Stimulated activated CD4-positive, alpha-beta T cell treated with anti-CD3 and anti-CD28 coated beads, Interleukin-15, amount 100 ng/mL, for 1 hour (primary cell): ENCODE measurements around the gene CYTIP.
"Not testable (repeated sequence)": the region's sequence is repeated elsewhere in the genome, so short reads cannot be mapped to it uniquely, and the experiment has no call there.

Experiments
- DNase-seq, 2 donors: peaks; one replicate each; pipeline ENCODE4 v3.0.0-alpha.2; 2020; ENCODE audit warnings: low read depth in 1 of 2, low spot score in 1 of 2

CYTIP gene

GRCh38 chr2:157426477-157426994 is 17.4 kb downstream of the CYTIP start:
- DNase-seq, result no peak

- no peak for DNase-seq
These were observed 19.5 kb downstream of the CYTIP start for GRCh38 chr2:157424374-157424773.

GRCh38 chr2:157421964-157422363 is 21.9 kb downstream of the CYTIP start:
- DNase-seq, result no peak

GRCh38 chr2:157421331-157421944 is 22.5 kb downstream of the CYTIP start:
- DNase-seq, result no peak

GRCh38 chr2:157420771-157421323 is 23.0 kb downstream of the CYTIP start:
- no peak for DNase-seq

- no peak for DNase-seq
These were observed 24.8 kb downstream of the CYTIP start for GRCh38 chr2:157419031-157419575.

- DNase-seq, result no peak
These were observed 25.6 kb downstream of the CYTIP start for GRCh38 chr2:157418239-157418641.

GRCh38 chr2:157415591-157416101 is 28.2 kb downstream of the CYTIP start:
- no peak for DNase-seq

GRCh38 chr2:157414050-157414449 is 29.8 kb downstream of the CYTIP start:
- DNase-seq, result no peak

GRCh38 chr2:157413326-157414035 is 30.4 kb downstream of the CYTIP start:
- no peak for DNase-seq

- no peak for DNase-seq
These were observed 32.1 kb downstream of the CYTIP start for GRCh38 chr2:157411624-157412336.

GRCh38 chr2:157405398-157405797 is 38.5 kb downstream of the CYTIP start:
- not testable (repeated sequence) for DNase-seq

GRCh38 chr2:157404363-157404762 is 39.5 kb downstream of the CYTIP start:
- DNase-seq, result peak in 1 of 2 donors; percentile 32

GRCh38 chr2:157402801-157403485 is 40.9 kb downstream of the CYTIP start:
- not testable (repeated sequence) for DNase-seq

GRCh38 chr2:157395811-157396210 is 48.1 kb downstream of the CYTIP start:
- DNase-seq, result no peak

- DNase-seq, result no peak
These were observed 49.0 kb downstream of the CYTIP start for GRCh38 chr2:157394928-157395327.

GRCh38 chr2:157393348-157393747 is 50.5 kb downstream of the CYTIP start:
- DNase-seq, result no peak

- no peak for DNase-seq
These were observed 55.1 kb downstream of the CYTIP start for GRCh38 chr2:157388827-157389226.

- DNase-seq, result no peak
These were observed 57.1 kb downstream of the CYTIP start for GRCh38 chr2:157386747-157387146.

GRCh38 chr2:157386247-157386646 is 57.6 kb downstream of the CYTIP start:
- no peak for DNase-seq

- no peak for DNase-seq
These were observed 66.0 kb downstream of the CYTIP start for GRCh38 chr2:157377861-157378260.
